Ishikawa (cell line): ENCODE data around the gene F13B.

Source experiments
- CEBPB ChIP-seq: IDR thresholded peaks from 2 replicates; pipeline ENCODE4 v1.6.1; 2012
- CREB1 ChIP-seq: IDR thresholded peaks from 2 replicates; pipeline ENCODE4 v1.6.1; 2012; ENCODE audit warnings: low read depth
- EGR1 ChIP-seq: IDR thresholded peaks from 2 replicates; pipeline ENCODE4 v1.6.1; 2012
- EP300 ChIP-seq: IDR thresholded peaks from 2 replicates; pipeline ENCODE4 v1.6.1; 2012; ENCODE audit warnings: borderline replicate concordance
- FOXM1 ChIP-seq: IDR thresholded peaks from 2 replicates; pipeline ENCODE4 v1.6.1; 2012; ENCODE audit warnings: low read depth, borderline replicate concordance
- NFIC ChIP-seq: IDR thresholded peaks from 2 replicates; pipeline ENCODE4 v1.6.1; 2012
- RAD21 ChIP-seq: IDR thresholded peaks from 2 replicates; pipeline ENCODE4 v1.6.1; 2012; ENCODE audit warnings: low read depth
- TAF1 ChIP-seq: IDR thresholded peaks from 2 replicates; pipeline ENCODE4 v1.6.1; 2012; ENCODE audit warnings: low read depth, mild to moderate bottlenecking
- TCF12 ChIP-seq: IDR thresholded peaks from 2 replicates; pipeline ENCODE4 v1.6.1; 2012; ENCODE audit warnings: low read depth
- TEAD4 ChIP-seq: IDR thresholded peaks from 2 replicates; pipeline ENCODE4 v1.6.1; 2012
- YY1 ChIP-seq: IDR thresholded peaks from 2 replicates; pipeline ENCODE4 v1.6.1; 2012; ENCODE audit warnings: low read depth
- ZBTB7A ChIP-seq: IDR thresholded peaks from 2 replicates; pipeline ENCODE4 v1.6.1; 2012; ENCODE audit warnings: low read depth
- TF ChIP-seq, protein P1 (sequence below): IDR thresholded peaks from 2 replicates; pipeline ENCODE4 v1.6.1; 2012
- TF ChIP-seq, protein P2 (sequence below): IDR thresholded peaks from 2 replicates; pipeline ENCODE4 v1.6.1; 2012
- TF ChIP-seq, protein P3 (sequence below): IDR thresholded peaks from 2 replicates; pipeline ENCODE4 v1.6.1; 2012; ENCODE audit warnings: low read depth, mild to moderate bottlenecking

F13B gene

DNA sequence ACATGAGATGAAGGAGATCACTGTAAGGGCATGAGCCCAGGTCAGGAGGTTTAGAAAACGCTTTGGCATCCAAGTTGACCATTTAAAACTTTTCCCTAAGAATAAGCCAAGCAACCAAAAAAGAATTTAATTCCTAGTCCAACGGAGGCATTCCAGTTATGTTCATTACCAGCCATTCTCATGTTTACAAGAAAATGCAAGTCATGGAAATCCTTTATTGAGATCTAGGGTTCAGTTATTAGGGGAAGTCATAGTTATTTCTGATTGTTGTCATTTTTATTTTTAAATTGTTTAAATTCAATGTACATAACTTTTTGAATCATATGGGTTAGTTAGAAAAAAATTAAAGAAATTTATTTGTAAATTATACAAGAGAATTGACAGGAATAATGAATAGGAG, 65.2 kb downstream of the F13B start:
- TF ChIP-seq, protein P1, sequence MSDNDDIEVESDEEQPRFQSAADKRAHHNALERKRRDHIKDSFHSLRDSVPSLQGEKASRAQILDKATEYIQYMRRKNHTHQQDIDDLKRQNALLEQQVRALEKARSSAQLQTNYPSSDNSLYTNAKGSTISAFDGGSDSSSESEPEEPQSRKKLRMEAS: no peak
- TF ChIP-seq, protein P2, sequence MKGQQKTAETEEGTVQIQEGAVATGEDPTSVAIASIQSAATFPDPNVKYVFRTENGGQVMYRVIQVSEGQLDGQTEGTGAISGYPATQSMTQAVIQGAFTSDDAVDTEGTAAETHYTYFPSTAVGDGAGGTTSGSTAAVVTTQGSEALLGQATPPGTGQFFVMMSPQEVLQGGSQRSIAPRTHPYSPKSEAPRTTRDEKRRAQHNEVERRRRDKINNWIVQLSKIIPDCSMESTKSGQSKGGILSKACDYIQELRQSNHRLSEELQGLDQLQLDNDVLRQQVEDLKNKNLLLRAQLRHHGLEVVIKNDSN: no peak
- TF ChIP-seq FOXM1 (no peak), CREB1 (no peak), TAF1 (no peak), RAD21 (no peak), EP300 (no peak), ZBTB7A (no peak), TCF12 (no peak), NFIC (no peak), YY1 (no peak), CEBPB (no peak), EGR1 (no peak), TEAD4 (no peak)
- TF ChIP-seq, protein P3, sequence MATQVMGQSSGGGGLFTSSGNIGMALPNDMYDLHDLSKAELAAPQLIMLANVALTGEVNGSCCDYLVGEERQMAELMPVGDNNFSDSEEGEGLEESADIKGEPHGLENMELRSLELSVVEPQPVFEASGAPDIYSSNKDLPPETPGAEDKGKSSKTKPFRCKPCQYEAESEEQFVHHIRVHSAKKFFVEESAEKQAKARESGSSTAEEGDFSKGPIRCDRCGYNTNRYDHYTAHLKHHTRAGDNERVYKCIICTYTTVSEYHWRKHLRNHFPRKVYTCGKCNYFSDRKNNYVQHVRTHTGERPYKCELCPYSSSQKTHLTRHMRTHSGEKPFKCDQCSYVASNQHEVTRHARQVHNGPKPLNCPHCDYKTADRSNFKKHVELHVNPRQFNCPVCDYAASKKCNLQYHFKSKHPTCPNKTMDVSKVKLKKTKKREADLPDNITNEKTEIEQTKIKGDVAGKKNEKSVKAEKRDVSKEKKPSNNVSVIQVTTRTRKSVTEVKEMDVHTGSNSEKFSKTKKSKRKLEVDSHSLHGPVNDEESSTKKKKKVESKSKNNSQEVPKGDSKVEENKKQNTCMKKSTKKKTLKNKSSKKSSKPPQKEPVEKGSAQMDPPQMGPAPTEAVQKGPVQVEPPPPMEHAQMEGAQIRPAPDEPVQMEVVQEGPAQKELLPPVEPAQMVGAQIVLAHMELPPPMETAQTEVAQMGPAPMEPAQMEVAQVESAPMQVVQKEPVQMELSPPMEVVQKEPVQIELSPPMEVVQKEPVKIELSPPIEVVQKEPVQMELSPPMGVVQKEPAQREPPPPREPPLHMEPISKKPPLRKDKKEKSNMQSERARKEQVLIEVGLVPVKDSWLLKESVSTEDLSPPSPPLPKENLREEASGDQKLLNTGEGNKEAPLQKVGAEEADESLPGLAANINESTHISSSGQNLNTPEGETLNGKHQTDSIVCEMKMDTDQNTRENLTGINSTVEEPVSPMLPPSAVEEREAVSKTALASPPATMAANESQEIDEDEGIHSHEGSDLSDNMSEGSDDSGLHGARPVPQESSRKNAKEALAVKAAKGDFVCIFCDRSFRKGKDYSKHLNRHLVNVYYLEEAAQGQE: no peak

DNA sequence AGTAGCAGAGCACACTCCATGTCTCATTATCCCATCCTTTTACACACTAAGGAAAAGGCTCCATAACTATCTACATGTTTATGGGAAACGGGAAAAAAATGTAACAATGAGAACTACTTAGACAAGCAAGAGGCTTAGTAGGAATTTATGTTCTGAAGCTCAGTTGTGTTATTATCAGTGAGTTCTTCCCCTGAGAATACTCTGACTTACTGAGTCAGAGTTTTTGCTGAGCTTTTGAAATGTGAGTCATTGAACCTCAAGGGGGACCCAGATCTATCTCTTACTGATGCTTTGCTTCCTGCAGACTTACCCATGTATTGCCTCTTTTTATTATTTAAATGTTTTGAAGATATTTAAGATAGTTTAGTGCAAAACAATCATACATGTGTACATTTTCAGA, 69.6 kb downstream of the F13B start:
- TF ChIP-seq, protein P2: no peak
- no peak for TF ChIP-seq NFIC
- no peak for TF ChIP-seq CEBPB
- TF ChIP-seq ZBTB7A: no peak
- no peak for TF ChIP-seq EGR1
- TF ChIP-seq, protein P1: no peak
- no peak for TF ChIP-seq EP300
- TF ChIP-seq YY1: no peak
- TF ChIP-seq TCF12: no peak
- TF ChIP-seq RAD21: no peak
- TF ChIP-seq CREB1: no peak

DNA sequence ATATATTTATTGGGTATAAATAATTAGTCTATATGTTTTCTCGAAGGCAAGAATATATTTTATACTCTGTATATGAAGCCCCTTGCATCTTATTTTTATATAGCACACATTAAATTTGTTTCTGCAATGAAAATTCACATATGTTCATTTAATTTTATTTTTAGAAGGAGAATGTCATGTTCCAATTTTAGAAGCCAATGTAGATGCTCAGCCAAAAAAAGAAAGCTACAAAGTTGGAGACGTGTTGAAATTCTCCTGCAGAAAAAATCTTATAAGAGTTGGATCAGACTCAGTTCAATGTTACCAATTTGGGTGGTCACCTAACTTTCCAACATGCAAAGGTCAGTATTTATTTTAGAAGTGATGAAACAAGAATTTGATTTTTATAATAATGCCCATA, 73.1 kb downstream of the F13B start:
- TF ChIP-seq EGR1 (no peak), RAD21 (no peak), NFIC (no peak), YY1 (no peak)
- TF ChIP-seq, protein P3: no peak
- TF ChIP-seq, protein P1: no peak
- TF ChIP-seq, protein P2: no peak
